Natural killer cell (primary cell): ENCODE results near the gene IQSEC1. TPM values are rescaled to one million over a fixed set of nuclear protein-coding genes. Genes with fewer than 3 reads are reported as not detected.

ENCODE experiments used
- ATAC-seq, 3 donors: fragments of 150-1000 bp in 2 of 3; fragments of 200-7000 bp in 1 of 3; cut with Tn5 transposase; 1 replicate in 1 of 3; 2 replicates in 2 of 3; pipeline ENCODE4 v1.10.0; 2021; ENCODE audit warnings: mild to moderate bottlenecking in 2 of 3, moderate library complexity in 2 of 3
- DNase-seq, 2 donors: peaks; one replicate each; pipeline versions ENCODE4 v3.0.0 to v3.0.0-alpha.2; 2013 to 2021; ENCODE audit warnings: mixed read lengths in 1 of 2
- H3K27ac ChIP-seq: one replicate; pipeline ENCODE4 v1.5.1; 2013; ENCODE audit warnings: mild to moderate bottlenecking, low read length
- H3K27me3 ChIP-seq: one replicate; pipeline ENCODE4 v1.6.1; 2013; ENCODE audit warnings: low read length; ENCODE audit not compliant: control insufficient read depth, insufficient read depth
- H3K36me3 ChIP-seq: one replicate; pipeline ENCODE4 v1.6.1; 2013; ENCODE audit warnings: low read length; ENCODE audit not compliant: control insufficient read depth, insufficient read depth
- H3K4me1 ChIP-seq: one replicate; pipeline ENCODE4 v1.6.1; 2013; ENCODE audit warnings: low read length; ENCODE audit not compliant: control insufficient read depth, insufficient read depth
- H3K4me3 ChIP-seq: one replicate; pipeline ENCODE4 v1.5.1; 2013; ENCODE audit warnings: low read length
- H3K9me3 ChIP-seq: one replicate; pipeline ENCODE4 v1.6.1; 2013; ENCODE audit warnings: low read length; ENCODE audit not compliant: control insufficient read depth, insufficient read depth
- H3K27ac Mint-ChIP-seq, 2 donors: one replicate each; pipeline ENCODE4 v1.8.0; 2022; ENCODE audit warnings: mild to moderate bottlenecking in 2 of 2, mixed read lengths in 2 of 2, moderate library complexity in 1 of 2
- H3K27me3 Mint-ChIP-seq, 2 donors: one replicate each; pipeline ENCODE4 v1.8.0; 2022; ENCODE audit warnings: low read depth in 2 of 2, mixed read lengths in 2 of 2
- H3K36me3 Mint-ChIP-seq: one replicate; pipeline ENCODE4 v1.8.0; 2022; ENCODE audit warnings: mixed read lengths
- H3K4me1 Mint-ChIP-seq, 2 donors: one replicate each; pipeline ENCODE4 v1.8.0; 2022; ENCODE audit warnings: mixed read lengths in 2 of 2
- H3K4me3 Mint-ChIP-seq: one replicate; pipeline ENCODE4 v1.8.0; 2022; ENCODE audit warnings: mild to moderate bottlenecking, moderate library complexity, mixed read lengths
- H3K9me3 Mint-ChIP-seq, 2 donors: one replicate each; pipeline ENCODE4 v1.8.0; 2022; ENCODE audit warnings: mixed read lengths in 2 of 2
- WGBS: methylation state at CpG from one replicate; pipeline ENCODE4 v1.1.7; 2013; ENCODE audit warnings: missing lambda C conversion rate; ENCODE audit not compliant: insufficient coverage; 5-methylcytosine and 5-hydroxymethylcytosine counted together
- intact Hi-C: fragments of 100-400 bp; cut with micrococcal nuclease; formaldehyde crosslinking; loops from one replicate; pipeline ENCODE4 v1.14.2; 2022
- total RNA-seq, 4 donors: library from RNA; stranded (reverse); fragments of 120-200 nt in 1 of 4; gene quantifications; one replicate each; pipeline versions ENCODE4 v1.2.3 to v1.2.4, GENCODE V29; 2013 to 2022
- TF ChIP-seq, protein P1 (sequence below): fragments of 200-600 bp; IDR thresholded peaks from one replicate; pipeline ENCODE4 v1.8.0; 2022; ENCODE audit warnings: antibody characterized with exemption

Gene IQSEC1
- total RNA-seq, 3 donors from 2014 or later (not counting 1 experiment from before 2014, with no cell fraction given) = 124 to 189 (median 138) TPM

DNA sequence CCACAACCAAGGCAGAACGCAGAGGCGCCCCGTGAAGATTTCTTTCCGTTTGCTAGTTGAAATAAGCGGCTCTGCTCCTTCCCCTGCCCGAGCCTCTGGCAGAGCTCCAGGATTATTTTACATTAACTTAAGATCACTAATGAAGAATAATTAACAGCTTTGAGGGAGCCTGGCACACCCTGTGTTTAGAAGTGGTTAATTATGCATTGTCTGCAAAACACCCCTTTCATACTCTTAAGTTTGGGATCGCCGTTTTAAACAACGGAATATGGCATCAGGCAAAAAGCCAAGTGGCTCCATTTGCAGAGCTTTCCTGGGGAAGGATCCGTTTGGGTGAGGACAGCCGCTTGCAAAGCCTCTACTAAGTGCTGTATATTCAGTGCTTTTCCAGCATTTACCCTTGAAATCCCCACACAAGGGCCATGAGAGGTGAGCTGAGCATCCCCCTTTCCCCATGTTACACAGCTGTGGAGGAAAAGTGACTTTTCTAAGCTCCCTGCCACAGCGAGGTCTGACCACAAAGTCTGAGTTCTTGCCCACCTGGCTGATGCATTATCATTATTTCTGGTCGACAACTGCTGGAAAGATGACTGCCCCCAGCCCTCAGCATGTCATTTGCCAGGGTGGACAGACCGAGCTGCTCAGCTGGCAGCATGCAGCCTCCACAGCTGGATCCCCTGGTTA, 33.9 kb downstream of the IQSEC1 start:
- TF ChIP-seq, protein P1, sequence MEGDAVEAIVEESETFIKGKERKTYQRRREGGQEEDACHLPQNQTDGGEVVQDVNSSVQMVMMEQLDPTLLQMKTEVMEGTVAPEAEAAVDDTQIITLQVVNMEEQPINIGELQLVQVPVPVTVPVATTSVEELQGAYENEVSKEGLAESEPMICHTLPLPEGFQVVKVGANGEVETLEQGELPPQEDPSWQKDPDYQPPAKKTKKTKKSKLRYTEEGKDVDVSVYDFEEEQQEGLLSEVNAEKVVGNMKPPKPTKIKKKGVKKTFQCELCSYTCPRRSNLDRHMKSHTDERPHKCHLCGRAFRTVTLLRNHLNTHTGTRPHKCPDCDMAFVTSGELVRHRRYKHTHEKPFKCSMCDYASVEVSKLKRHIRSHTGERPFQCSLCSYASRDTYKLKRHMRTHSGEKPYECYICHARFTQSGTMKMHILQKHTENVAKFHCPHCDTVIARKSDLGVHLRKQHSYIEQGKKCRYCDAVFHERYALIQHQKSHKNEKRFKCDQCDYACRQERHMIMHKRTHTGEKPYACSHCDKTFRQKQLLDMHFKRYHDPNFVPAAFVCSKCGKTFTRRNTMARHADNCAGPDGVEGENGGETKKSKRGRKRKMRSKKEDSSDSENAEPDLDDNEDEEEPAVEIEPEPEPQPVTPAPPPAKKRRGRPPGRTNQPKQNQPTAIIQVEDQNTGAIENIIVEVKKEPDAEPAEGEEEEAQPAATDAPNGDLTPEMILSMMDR = no peak
- peaks cover 32% of the 10 kb centered on the region for H3K4me1 ChIP-seq
- no peak overlapping the region for H3K4me3 Mint-ChIP-seq

GRCh38 chr3:13037458-13038117, 35.6 kb downstream of the IQSEC1 start:
- Mint-ChIP-seq H3K4me1 (peaks cover 30 to 39% of the 10 kb centered on the region in 2 donors), H3K27ac (no peak overlapping the region), H3K9me3 (no peaks in the 10 kb centered on the region), H3K36me3 (no peaks in the 10 kb centered on the region), H3K27me3 (no peaks in the 10 kb centered on the region), H3K4me3 (no peak overlapping the region)
- TF ChIP-seq, protein P1 = no peak
- 89% methylated on average over 6 of the region's 8 CpGs for WGBS
- no peaks in the 10 kb centered on the region for H3K36me3 ChIP-seq
- H3K4me3 ChIP-seq = no peak overlapping the region
- DNase-seq (no peak), ATAC-seq (no peak)
- H3K4me1 ChIP-seq = peaks cover 32% of the 10 kb centered on the region
- H3K27me3 ChIP-seq = no peaks in the 10 kb centered on the region
- intact Hi-C loops = no loop called here
- no peaks in the 10 kb centered on the region for H3K9me3 ChIP-seq
- no peak overlapping the region for H3K27ac ChIP-seq

More for the DNA sequence above, 33.9 kb downstream of the IQSEC1 start:
- Mint-ChIP-seq H3K27me3 (no peaks in the 10 kb centered on the region), H3K27ac (peak overlapping the region; percentile 89 to 94), H3K4me1 (peaks cover 30 to 47% of the 10 kb centered on the region in 2 donors), H3K9me3 (no peaks in the 10 kb centered on the region), H3K36me3 (no peaks in the 10 kb centered on the region)
- Histone ChIP-seq H3K36me3 (no peaks in the 10 kb centered on the region), H3K4me3 (no peak overlapping the region), H3K9me3 (no peaks in the 10 kb centered on the region), H3K27ac (no peak overlapping the region), H3K27me3 (no peaks in the 10 kb centered on the region)
- DNase-seq (no peak), ATAC-seq (no peak)
- 88% methylated on average over 13 of the region's 14 CpGs for WGBS
- intact Hi-C loops = no loop called here

GRCh38 chr3:13034861-13035260, 38.4 kb downstream of the IQSEC1 start:
- H3K4me1 Mint-ChIP-seq = peaks cover 26 to 36% of the 10 kb centered on the region in 2 donors
- no peaks in the 10 kb centered on the region for H3K9me3 Mint-ChIP-seq
- H3K4me1 ChIP-seq = peaks cover 9% of the 10 kb centered on the region
- WGBS = 83% methylated on average over 5 of the region's 5 CpGs
- TF ChIP-seq, protein P1 = no peak
- H3K27ac Mint-ChIP-seq = no peak overlapping the region
- H3K27ac ChIP-seq = no peak overlapping the region
- no peak overlapping the region for H3K4me3 ChIP-seq
- no peaks in the 10 kb centered on the region for H3K27me3 Mint-ChIP-seq
- H3K9me3 ChIP-seq = no peaks in the 10 kb centered on the region
- no peaks in the 10 kb centered on the region for H3K36me3 Mint-ChIP-seq
- ATAC-seq = no peak
- H3K36me3 ChIP-seq = no peaks in the 10 kb centered on the region
- no peak for DNase-seq
- intact Hi-C loops = no loop called here
- H3K27me3 ChIP-seq = no peaks in the 10 kb centered on the region
- no peak overlapping the region for H3K4me3 Mint-ChIP-seq
